ENCODE results near the gene VPS54. TPM values are rescaled to one million over a fixed set of nuclear protein-coding genes. Genes with fewer than 3 reads are reported as not detected.

Gene VPS54
- total RNA-seq, 1 experiment from 2014 or later, result 12.4 TPM

- POLR2A ChIA-PET, result no interaction called here
- Histone ChIP-seq H3K4me2 (ENCODE audit: low read length) (no peak overlapping the region), H4K20me1 (ENCODE audit: insufficient read depth) (no peaks in the 10 kb centered on the region), H3K9ac (ENCODE audit: low read length) (no peak overlapping the region), H3K9me2 (ENCODE audit: insufficient read depth) (no peaks in the 10 kb centered on the region), H3K27ac (ENCODE audit: low read depth, low read length) (no peak overlapping the region), H3K27me3 (ENCODE audit: insufficient read depth, low read length) (no peaks in the 10 kb centered on the region), H2AFZ (ENCODE audit: low read depth, low read length, poor library complexity, severe bottlenecking) (no peak overlapping the region), H3K4me3 (replicated peaks in 1 of 2; ENCODE audit: low read depth in 1 of 2, low read length in 2 of 2) (no peak overlapping the region), H3K4me1 (ENCODE audit: control insufficient read depth in 1 of 2, insufficient read depth in 2 of 2, low read length in 2 of 2) (peaks cover 11 to 17% of the 10 kb centered on the region in 2 experiments), H3K9me3 (ENCODE audit: control insufficient read depth in 1 of 2, insufficient read depth in 1 of 2, low read depth in 1 of 2, low read length in 2 of 2) (no peaks in the 10 kb centered on the region), H3K79me2 (ENCODE audit: insufficient read depth, low read length) (no peaks in the 10 kb centered on the region), H3K36me3 (ENCODE audit: control insufficient read depth in 1 of 2, insufficient read depth in 2 of 2, low read length in 2 of 2) (no peaks in the 10 kb centered on the region)
- DNase-seq (ENCODE audit: low read depth, low spot score) (no peak), ATAC-seq (no peak)
- intact Hi-C loops (cut with micrococcal nuclease), result loop anchor here (5.0 kb wide), 1 partner anchor 271 kb away; no protein-coding TSS in a partner anchor
- no TSS peak for BruUV-seq (replicated peaks)
- TF ChIP-seq CEBPB (IDR thresholded peaks at IDR 0.05; ENCODE audit: low read depth) (no peak), ATF3 (IDR thresholded peaks at IDR 0.05) (no peak), ZBTB33 (IDR thresholded peaks at IDR 0.05; ENCODE audit: extremely low read depth, insufficient replicate concordance, low read length) (no peak), ZFX (IDR thresholded peaks at IDR 0.05) (no peak), EGR1 (IDR thresholded peaks at IDR 0.05; ENCODE audit: low read depth) (no peak), JUND (IDR thresholded peaks at IDR 0.05) (no peak), EZH2phosphoT487 (IDR thresholded peaks at IDR 0.05; ENCODE audit: borderline replicate concordance) (no peak), REST (IDR thresholded peaks at IDR 0.05; ENCODE audit: low read depth) (no peak), ZNF274 (IDR thresholded peaks at IDR 0.05; ENCODE audit: low read depth, low read length) (no peak), SIN3A (IDR thresholded peaks at IDR 0.05; ENCODE audit: low read depth) (no peak), RAD21 (IDR thresholded peaks at IDR 0.05; ENCODE audit: low read depth) (no peak), CBX3 (IDR thresholded peaks at IDR 0.05; ENCODE audit: low read depth) (no peak), FOSL1 (IDR thresholded peaks at IDR 0.05; ENCODE audit: low read depth) (no peak), EZH2 (IDR thresholded peaks at IDR 0.05) (no peak), YY1 (IDR thresholded peaks at IDR 0.05; ENCODE audit: extremely low read depth, insufficient replicate concordance, low read depth, low read length) (no peak)
- RAD21 ChIA-PET (ENCODE audit: low non-redundant PET in 1 of 2, low total read pairs in 2 of 2, uncharacterized antibody in 2 of 2, unreplicated experiment in 2 of 2), result no interaction called here
- CTCF ChIA-PET, result interaction anchor here (1.5 kb wide), 1 partner anchor 171 kb away, joined by 6 read pairs; no protein-coding TSS in a partner anchor
Observed at GRCh38 chr2:63863707-63864106, 155.5 kb downstream of the VPS54 start.
